OCI-LY7 (cell line): ENCODE results near the gene RPL32. TPM values are rescaled to one million over a fixed set of nuclear protein-coding genes. Genes with fewer than 3 reads are reported as not detected.
A peak's percentile ranks its signal among the peaks of the same experiment; 100 is the strongest.

Source experiments
- Bru-seq: library from RNA; stranded (reverse); fragments of 400-500 nt; gene quantifications from one replicate; lab custom pipeline; 2021; lab: Mats Ljungman, UMichigan
- BruChase-seq, 2 experiments: library from RNA; stranded (reverse); fragments of 400-500 nt; gene quantifications; one replicate each; lab custom pipeline; 2021; lab: Mats Ljungman, UMichigan
- BruUV-seq: library from RNA; stranded (reverse); fragments of 400-500 nt; replicated peaks from 2 replicates; lab custom pipeline; 2021; lab: Mats Ljungman, UMichigan
- CTCF ChIA-PET: fragments of 300-600 bp; sonication (Branson Sonifier 250); formaldehyde crosslinking; loops from one replicate; lab custom pipeline; 2022; ENCODE audit warnings: antibody characterized with exemption; ENCODE audit not compliant: unreplicated experiment; lab: Charles Lee
- POLR2A ChIA-PET: fragments of 300-600 bp; sonication (Branson Sonifier 250); formaldehyde crosslinking; loops from one replicate; lab custom pipeline; 2022; ENCODE audit warnings: antibody characterized with exemption; lab: Charles Lee
- DNase-seq: peaks from one replicate; pipeline ENCODE4 v3.0.0-alpha.2; 2015; ENCODE audit warnings: low spot score
- H2AFZ ChIP-seq: fragments of 200-600 bp; sonication (generic), shearing (Covaris generic); 2 replicates; pipeline ENCODE4 v1.6.1; 2014; ENCODE audit warnings: mild to moderate bottlenecking, antibody characterized with exemption, low read length, moderate library complexity
- H3K27ac ChIP-seq: fragments of 200-600 bp; sonication (generic); 2 replicates; pipeline ENCODE4 v1.5.1; 2014; ENCODE audit warnings: mixed run types, low read depth, mild to moderate bottlenecking, moderate library complexity, low read length, inconsistent platforms; ENCODE audit not compliant: poor library complexity, severe bottlenecking
- H3K36me3 ChIP-seq: fragments of 200-600 bp; sonication (generic); 2 replicates; pipeline ENCODE4 v1.6.1; 2014; ENCODE audit warnings: mild to moderate bottlenecking, antibody characterized with exemption, low read length, moderate library complexity, mixed read lengths; ENCODE audit not compliant: insufficient read depth
- H3K4me1 ChIP-seq: fragments of 200-600 bp; sonication (generic); 2 replicates; pipeline ENCODE4 v1.5.1; 2014; ENCODE audit warnings: mild to moderate bottlenecking, low read length; ENCODE audit not compliant: insufficient read depth, poor library complexity, severe bottlenecking
- H3K4me2 ChIP-seq: fragments of 200-600 bp; sonication (generic); 2 replicates; pipeline ENCODE4 v1.6.1; 2014; ENCODE audit warnings: mild to moderate bottlenecking, low read length
- H3K4me3 ChIP-seq: fragments of 200-600 bp; sonication (generic); 2 replicates; pipeline ENCODE4 v1.5.1; 2014; ENCODE audit warnings: mild to moderate bottlenecking, low read depth, low read length; ENCODE audit not compliant: poor library complexity, severe bottlenecking
- H3K79me2 ChIP-seq: fragments of 200-600 bp; sonication (generic); 2 replicates; pipeline ENCODE4 v1.6.1; 2016; ENCODE audit warnings: low read depth, mild to moderate bottlenecking, low read length, moderate library complexity, mixed read lengths; ENCODE audit not compliant: insufficient read depth
- H3K9me2 ChIP-seq: fragments of 200-600 bp; sonication (generic); 2 replicates; pipeline ENCODE4 v1.6.1; 2016; ENCODE audit warnings: mild to moderate bottlenecking, low read length, mixed read lengths; ENCODE audit not compliant: insufficient read depth
- H3K9me3 ChIP-seq: fragments of 200-600 bp; sonication (generic); 2 replicates; pipeline ENCODE4 v1.6.1; 2014; ENCODE audit warnings: mild to moderate bottlenecking, mixed run types, low read length, mixed read lengths
- H4K20me1 ChIP-seq: fragments of 200-600 bp; sonication (generic); 2 replicates; pipeline ENCODE4 v1.6.1; 2014; ENCODE audit warnings: mild to moderate bottlenecking, antibody characterized with exemption, low read length, moderate library complexity, mixed read lengths; ENCODE audit not compliant: insufficient read depth
- CTCF ChIP-seq: fragments of 200-600 bp; sonication (generic); conservative IDR thresholded peaks from 2 replicates; pipeline ENCODE4 v1.5.1; 2014; ENCODE audit warnings: mild to moderate bottlenecking, antibody characterized with exemption, low read length, moderate library complexity, mixed read lengths
- EZH2phosphoT487 ChIP-seq: fragments of 200-600 bp; sonication (generic); IDR thresholded peaks from 2 replicates; pipeline ENCODE4 v1.6.1; 2018; ENCODE audit warnings: low read depth, borderline replicate concordance, mild to moderate bottlenecking, mixed run types, antibody characterized with exemption, low read length, moderate library complexity, mixed read lengths
- intact Hi-C: fragments of 100-400 bp; cut with micrococcal nuclease; formaldehyde crosslinking; loops from one replicate; pipeline ENCODE4 v1.10.0; 2022; ENCODE audit not compliant: unreplicated experiment
- long read RNA-seq: library from polyadenylated mRNA; stranded (forward); transcript quantifications from one replicate; pipeline ENCODE4 v2.0.0, GENCODE V29; 2022
- total RNA-seq, 2 experiments: library from RNA; depleted of rRNA in 1 of 2; stranded (reverse); fragments of >200 nt in 1 of 2; shearing (Covaris generic) in 1 of 2; gene quantifications; 2 replicates each; pipeline ENCODE4 v1.2.3, GENCODE V29; 2014 to 2022

The RPL32 gene
- total RNA-seq (2014; rRNA removed; shearing (Covaris generic)) (3,339 and 3,717 TPM in 2 replicates), total RNA-seq (2022) (2,099 and 2,324 TPM in 2 replicates), Bru-seq, nascent RNA (percentile 99 among the genes with signal in this experiment), BruChase-seq, experiment 1, labeled RNA remaining after a 6-hour chase (percentile 99 among the genes with signal in this experiment), BruChase-seq, experiment 2, labeled RNA remaining after a 2-hour chase (percentile 97 among the genes with signal in this experiment)
- long read RNA-seq, transcript RPL32-204 (4 exons, 2,117 nt), result major isoform, 615 of 643 reads
- long read RNA-seq, transcript RPL32-202 (3 exons, 1,734 nt), result minor isoform, 13 of 643 reads
- long read RNA-seq, partial matches to known transcripts, result 10 of 643 reads
- long read RNA-seq, other reads (novel, unspliced or antisense), result 2 of 643 reads

- Histone ChIP-seq H3K4me3 (peak within 1 kb of the TSS; percentile 100), H3K9me2 (no peaks in the 10 kb centered on the region), H3K4me1 (peaks cover 43% of the 10 kb centered on the region), H2AFZ (peak within 1 kb of the TSS; percentile 78), H3K27ac (peak within 1 kb of the TSS; percentile 67), H3K79me2 (peaks cover 50% of the 10 kb centered on the region), H3K4me2 (peak within 1 kb of the TSS; percentile 70), H3K9me3 (no peaks in the 10 kb centered on the region), H4K20me1 (peaks cover 38% of the 10 kb centered on the region), H3K36me3 (peaks cover 48% of the 10 kb centered on the region)
- peak; percentile 98 for DNase-seq
- no TSS peak for BruUV-seq
- POLR2A ChIA-PET, result interaction anchor here (0.5 to 1.5 kb wide), 11 partner anchors 9 to 158 kb away, joined by 3 to 4 read pairs (median 3); no protein-coding TSS in a partner anchor
- intact Hi-C loops, result loop anchor here (5.0 kb wide), 1 partner anchor 134 kb away; no protein-coding TSS in a partner anchor
- CTCF ChIA-PET, result interaction anchor here (1.0 to 2.3 kb wide), 3 partner anchors 45 to 135 kb away, joined by 3 to 8 read pairs (median 3); partner anchors contain the start of gene CAND2
- TF ChIP-seq CTCF (peak; percentile 93), EZH2phosphoT487 (no peak)
Measured at GRCh38 chr3:12841149-12841969, at the start of gene RPL32. TSS of gene RPL32 (minus strand) at chr3:12841565. CDS start at chr3:12840237, 1,328 bp downstream.

GRCh38 chr3:12890610-12891390 is 49.4 kb upstream of the RPL32 start:
- H3K4me2 ChIP-seq, result no peak overlapping the region
- H3K9me3 ChIP-seq, result no peaks in the 10 kb centered on the region
- peaks cover 13% of the 10 kb centered on the region for H3K4me1 ChIP-seq
- ChIA-PET CTCF (interaction anchor here (0.6 to 1.8 kb wide), 4 partner anchors 13 to 81 kb away, joined by 3 to 8 read pairs (median 4); no protein-coding TSS in a partner anchor), POLR2A (interaction anchor here (1.7 kb wide), 1 partner anchor 29 kb away, joined by 3 read pairs; no protein-coding TSS in a partner anchor)
- DNase-seq, result no peak
- TF ChIP-seq CTCF (0 out of 2 replicates have a peak, but pooled peaks have one; percentile 11), EZH2phosphoT487 (no peak)
- H3K79me2 ChIP-seq, result no peaks in the 10 kb centered on the region
- no peaks in the 10 kb centered on the region for H4K20me1 ChIP-seq
- no peaks in the 10 kb centered on the region for H3K36me3 ChIP-seq
- intact Hi-C loops, result loop anchor here (5.0 kb wide), 4 partner anchors 103 to 753 kb away; partner anchors contain the start of gene TSEN2
- no peaks in the 10 kb centered on the region for H3K9me2 ChIP-seq
- H3K4me3 ChIP-seq, result no peak overlapping the region
- no peak overlapping the region for H2AFZ ChIP-seq
- H3K27ac ChIP-seq, result no peak overlapping the region
- no TSS peak for BruUV-seq
